GM18868 (cell line): ENCODE measurements around the gene ASB1.
"Not testable (repeated sequence)": the region's sequence is repeated elsewhere in the genome, so short reads cannot be mapped to it uniquely, and the experiment has no call there.

Experiments
- ATAC-seq: cut with Tn5 transposase; IDR thresholded peaks from one replicate; pipeline ENCODE4 v1.9.1; 2021; ENCODE audit warnings: mild to moderate bottlenecking, moderate library complexity; ENCODE audit not compliant: unreplicated experiment

ASB1 gene

DNA sequence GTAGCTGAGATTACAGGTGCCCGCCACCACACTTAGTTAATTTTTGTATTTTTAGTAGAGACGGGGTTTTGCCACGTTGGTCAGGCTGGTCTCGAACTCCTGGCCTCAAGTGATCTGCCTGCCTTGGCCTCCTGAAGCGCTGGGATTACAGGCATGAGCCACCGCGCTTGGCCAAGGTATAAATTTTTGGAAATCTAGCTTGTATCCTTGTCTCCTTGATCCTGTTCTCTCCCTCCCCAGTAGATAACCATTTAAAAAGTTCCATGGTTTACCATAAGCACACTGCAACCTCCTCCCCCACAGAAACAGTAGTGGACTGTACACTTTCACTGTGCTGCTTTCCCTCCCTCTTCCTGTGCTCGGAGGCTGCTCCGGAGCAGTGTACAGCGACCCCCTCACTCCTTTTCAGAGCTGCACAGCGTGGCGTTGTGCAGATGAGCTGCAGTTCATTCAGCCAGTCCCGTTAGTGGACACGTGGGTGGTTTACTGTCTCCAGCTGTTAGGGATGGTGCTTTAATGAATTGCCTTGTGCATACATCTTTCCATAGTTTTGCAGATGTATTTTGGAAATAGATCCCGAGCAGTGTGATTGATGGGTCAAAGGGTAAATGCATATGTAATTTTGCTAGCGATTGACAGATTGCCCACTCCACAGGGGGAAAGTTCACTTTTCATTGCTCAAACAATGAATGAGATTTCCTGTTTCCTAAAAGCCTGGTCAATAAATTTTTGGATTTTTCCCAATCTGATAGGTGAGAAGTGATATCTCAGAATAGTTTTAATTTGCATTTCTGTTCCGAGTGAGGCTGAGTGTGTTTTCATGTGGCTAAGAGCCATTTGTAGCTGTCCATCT is 14.8 kb downstream of the ASB1 start:
- ATAC-seq, result no peak

GRCh38 chr2:238442257-238442656 is 15.5 kb downstream of the ASB1 start:
- ATAC-seq, result not testable (repeated sequence)

DNA sequence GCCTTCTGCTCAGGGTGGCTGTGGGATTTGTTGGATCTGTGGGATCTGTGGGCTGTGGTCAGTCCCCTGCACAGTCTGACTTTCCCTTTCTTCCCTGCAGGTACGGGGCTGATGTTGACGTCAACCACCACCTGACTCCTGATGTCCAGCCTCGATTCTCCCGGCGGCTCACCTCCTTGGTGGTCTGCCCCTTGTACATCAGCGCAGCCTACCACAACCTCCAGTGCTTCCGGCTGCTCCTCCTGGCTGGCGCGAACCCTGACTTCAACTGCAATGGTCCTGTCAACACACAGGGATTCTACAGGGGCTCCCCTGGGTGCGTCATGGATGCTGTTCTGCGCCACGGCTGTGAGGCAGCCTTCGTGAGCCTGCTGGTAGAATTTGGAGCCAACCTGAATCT is 17.5 kb downstream of the ASB1 start:
- no peak for ATAC-seq

- no peak for ATAC-seq
These were observed 18.9 kb downstream of the ASB1 start for GRCh38 chr2:238445409-238446190.

GRCh38 chr2:238446371-238446770 is 19.6 kb downstream of the ASB1 start:
- no peak for ATAC-seq

- no peak for ATAC-seq
These were observed 21.6 kb downstream of the ASB1 start for GRCh38 chr2:238448031-238448955.

GRCh38 chr2:238449241-238449640 is 22.5 kb downstream of the ASB1 start:
- no peak for ATAC-seq

DNA sequence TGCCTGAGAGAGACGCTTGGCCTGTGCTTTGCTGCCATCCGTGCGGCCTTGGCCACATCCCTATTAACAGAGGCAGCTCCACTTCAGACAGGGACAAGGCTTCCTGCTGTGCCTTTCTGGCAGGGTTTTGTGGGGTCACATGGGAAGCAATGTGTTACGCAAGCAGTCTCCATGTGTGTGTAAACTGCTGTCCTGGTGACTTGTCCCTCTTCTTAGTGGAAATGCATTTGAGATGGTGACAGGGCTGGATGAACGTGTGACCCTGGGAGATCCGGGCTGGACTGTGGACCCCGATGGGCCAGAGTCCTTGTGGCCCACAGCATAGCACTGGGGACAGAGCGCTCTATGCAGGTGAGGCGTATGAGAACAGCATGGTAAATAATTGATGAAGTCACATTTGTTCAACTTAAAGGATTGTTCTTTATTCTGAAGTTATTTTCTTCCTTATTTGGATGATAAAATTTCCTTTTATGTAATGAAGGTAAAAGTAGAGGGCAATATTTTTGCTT is 23.2 kb downstream of the ASB1 start:
- no peak for ATAC-seq

DNA sequence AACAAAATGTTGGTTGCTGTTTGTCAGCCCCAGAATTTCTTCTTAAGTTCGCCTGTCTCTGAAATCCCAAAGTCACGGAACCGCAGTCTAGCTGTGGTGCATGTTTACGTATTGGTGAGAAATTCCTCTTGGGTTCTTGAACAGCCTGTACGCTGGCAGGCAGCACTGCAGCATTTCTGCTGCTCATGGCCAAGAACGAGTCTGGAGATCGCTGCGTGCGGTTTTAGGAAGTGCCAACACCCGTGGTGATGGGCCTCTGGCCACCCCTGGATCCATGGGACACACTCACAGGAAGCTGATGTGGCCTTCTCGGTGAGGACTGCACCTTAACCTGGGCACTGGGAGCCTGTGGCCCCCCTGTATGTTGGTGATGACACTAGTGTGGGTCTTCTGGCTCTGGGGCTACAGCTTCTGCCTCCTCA is 23.7 kb downstream of the ASB1 start:
- no peak for ATAC-seq

DNA sequence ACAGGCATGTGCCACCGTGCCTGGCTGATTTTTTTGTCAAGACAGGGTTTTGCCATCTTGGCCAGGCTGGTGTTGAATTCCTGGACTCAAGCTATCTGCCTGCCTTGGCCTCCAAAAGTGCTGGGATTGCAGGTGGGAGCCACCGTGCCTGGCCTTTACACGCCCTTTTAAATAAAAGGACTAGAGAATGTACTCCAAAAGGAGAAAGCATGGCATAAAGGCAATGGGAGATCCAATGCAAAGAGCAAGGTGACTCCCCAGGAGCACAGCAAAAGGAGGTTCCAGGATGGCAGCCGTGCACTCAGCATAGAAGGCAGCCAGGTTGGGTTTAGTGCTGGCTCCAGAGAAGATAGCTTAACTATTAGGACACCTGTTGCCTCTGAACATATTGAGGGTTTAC is 27.1 kb downstream of the ASB1 start:
- no peak for ATAC-seq

- ATAC-seq, result no peak
These were observed 29.7 kb downstream of the ASB1 start for GRCh38 chr2:238456449-238456848.

GRCh38 chr2:238456970-238457926 is 30.5 kb downstream of the ASB1 start:
- no peak for ATAC-seq

DNA sequence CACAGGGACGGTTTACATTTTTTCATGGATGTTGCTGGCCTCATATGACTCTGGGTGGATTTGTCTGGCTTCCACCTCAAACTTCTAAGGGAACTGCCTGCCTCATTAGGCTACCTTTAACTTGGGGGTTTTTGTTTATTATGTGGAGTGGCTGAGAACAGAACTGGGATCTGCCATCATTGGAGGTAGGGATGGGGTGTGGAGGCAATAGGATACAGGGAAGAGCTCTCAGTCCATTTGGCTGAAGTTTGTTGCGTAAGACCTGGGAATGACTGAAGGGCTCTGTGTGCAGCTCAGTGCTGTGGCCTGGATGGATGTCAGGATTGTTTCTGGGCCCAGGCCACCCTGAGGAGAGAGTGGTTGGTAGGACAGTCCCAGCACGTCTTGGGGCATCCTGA is 31.2 kb downstream of the ASB1 start:
- ATAC-seq, result no peak

DNA sequence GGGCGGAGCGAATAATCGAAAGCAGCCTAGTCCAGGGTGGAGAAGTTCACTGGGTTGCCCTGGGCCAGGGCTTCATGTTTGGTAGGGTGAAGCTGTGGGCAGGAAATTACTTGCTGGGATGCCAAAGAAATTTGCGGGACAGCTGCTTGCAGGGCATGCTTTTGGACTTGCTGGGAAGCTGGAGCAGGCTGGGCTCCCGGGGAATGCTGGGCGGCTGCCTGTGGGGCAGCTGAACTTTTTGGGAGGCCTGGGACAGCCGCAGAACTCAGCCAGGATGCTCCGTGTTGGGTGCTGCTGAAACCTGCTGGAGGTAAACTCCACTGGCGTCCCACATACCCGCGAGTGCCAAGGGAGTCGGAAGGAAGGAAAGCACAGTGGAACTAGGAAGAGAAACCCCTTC is 31.9 kb downstream of the ASB1 start:
- no peak for ATAC-seq

DNA sequence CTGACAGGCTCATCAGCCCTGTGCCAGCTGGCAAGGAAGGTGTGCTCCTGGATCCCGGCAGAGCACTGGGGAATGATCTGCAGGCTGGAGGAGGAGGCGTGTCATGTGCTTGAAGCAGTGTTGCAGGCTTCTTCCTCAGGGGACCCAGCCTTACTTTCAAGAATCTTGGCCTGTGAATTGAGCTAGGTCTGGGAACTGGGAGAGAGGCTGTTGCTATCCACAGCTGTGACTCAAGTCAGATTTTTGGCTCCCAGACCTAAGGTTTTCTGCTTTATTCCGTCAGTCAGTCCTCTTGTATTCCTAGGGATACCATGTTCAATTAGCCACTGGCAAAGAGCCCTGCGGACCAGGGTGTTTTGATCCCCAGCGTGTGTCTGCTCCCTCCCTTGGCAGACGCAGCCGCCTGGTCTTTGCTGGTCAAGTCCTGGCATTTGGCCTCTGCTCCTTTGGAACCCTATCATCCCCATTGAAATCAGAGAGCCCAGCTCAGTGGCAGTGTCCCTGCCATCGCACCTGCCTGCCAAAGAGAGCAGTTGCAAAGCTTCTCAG is 32.4 kb downstream of the ASB1 start:
- ATAC-seq, result no peak

- no peak for ATAC-seq
These were observed 34.3 kb downstream of the ASB1 start for GRCh38 chr2:238461051-238461450.

- no peak for ATAC-seq
These were observed 34.8 kb downstream of the ASB1 start for GRCh38 chr2:238461491-238461890.

- no peak for ATAC-seq
These were observed 35.2 kb downstream of the ASB1 start for GRCh38 chr2:238461916-238462315.

DNA sequence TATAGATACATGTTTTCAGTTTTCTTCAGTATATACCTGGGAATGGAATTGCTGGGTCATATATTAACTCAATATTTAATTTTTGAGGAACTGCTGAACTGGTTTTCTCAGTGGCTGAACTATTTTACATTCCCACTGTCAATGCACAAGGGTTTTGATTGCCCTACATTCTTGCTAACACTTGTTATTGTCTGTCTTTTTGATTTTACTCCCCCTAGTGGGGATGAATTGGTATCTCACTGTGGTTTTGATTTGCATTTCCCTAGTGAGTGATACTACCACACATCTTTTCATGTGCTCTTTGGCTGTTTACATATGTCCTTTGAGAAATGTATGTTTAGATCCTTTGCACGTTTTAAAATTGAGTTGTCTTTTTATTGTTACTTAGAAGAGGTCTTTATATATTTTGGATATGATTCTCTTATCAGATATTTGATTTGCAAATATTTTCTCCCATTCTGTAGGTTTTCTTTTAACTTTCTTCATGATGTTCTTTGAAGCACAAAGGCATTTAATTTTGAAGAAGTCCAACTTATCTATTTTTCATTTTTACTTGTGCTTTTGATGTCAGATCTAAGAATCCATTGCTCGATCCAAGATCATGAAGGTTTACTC is 36.2 kb downstream of the ASB1 start:
- no peak for ATAC-seq
